Osteoblast (primary cell): ENCODE measurements around the gene LYRM9. TPM values are rescaled to one million over a fixed set of nuclear protein-coding genes. Genes with fewer than 3 reads are reported as not detected.
"Not testable (repeated sequence)": the region's sequence is repeated elsewhere in the genome, so short reads cannot be mapped to it uniquely, and the experiment has no call there.

Source experiments
- DNase-seq: peaks from one replicate; pipeline ENCODE4 v3.0.0; 2011; ENCODE audit warnings: low spot score, mixed read lengths; ENCODE audit not compliant: insufficient read length; ENCODE audit errors: missing footprints
- H2AFZ ChIP-seq: 2 replicates; pipeline ENCODE4 v1.6.0; 2011; ENCODE audit warnings: mild to moderate bottlenecking, low read length
- H3K27ac ChIP-seq: 2 replicates; pipeline ENCODE4 v1.5.1; 2011; ENCODE audit warnings: mild to moderate bottlenecking, low read depth, low read length, moderate library complexity
- H3K27me3 ChIP-seq: 2 replicates; pipeline ENCODE4 v1.6.0; 2012; ENCODE audit warnings: mild to moderate bottlenecking, control low read depth, inconsistent platforms, low read length, moderate library complexity; ENCODE audit not compliant: insufficient read depth
- H3K36me3 ChIP-seq: 2 replicates; pipeline ENCODE4 v1.5.1; 2011; ENCODE audit warnings: mild to moderate bottlenecking, low read length, control low read depth, moderate library complexity; ENCODE audit not compliant: insufficient read depth
- H3K4me1 ChIP-seq: 2 replicates; pipeline ENCODE4 v1.5.1; 2011; ENCODE audit warnings: mild to moderate bottlenecking, low read length, control low read depth, moderate library complexity; ENCODE audit not compliant: insufficient read depth
- H3K4me2 ChIP-seq: 2 replicates; pipeline ENCODE4 v1.6.0; 2011; ENCODE audit warnings: mild to moderate bottlenecking, low read length; ENCODE audit not compliant: insufficient read depth
- H3K4me3 ChIP-seq: fragments of 200-600 bp; sonication (generic); 3 replicates; pipeline ENCODE4 v1.5.1; 2012; ENCODE audit warnings: mild to moderate bottlenecking, low read length, inconsistent platforms; ENCODE audit not compliant: insufficient read depth
- H3K79me2 ChIP-seq: 2 replicates; pipeline ENCODE4 v1.6.0; 2012; ENCODE audit warnings: mild to moderate bottlenecking, low read length, control low read depth, inconsistent platforms; ENCODE audit not compliant: insufficient read depth
- H3K9me3 ChIP-seq: 2 replicates; pipeline ENCODE4 v1.5.1; 2011; ENCODE audit warnings: low read depth, low read length, control low read depth
- H4K20me1 ChIP-seq: 2 replicates; pipeline ENCODE4 v1.6.0; 2012; ENCODE audit warnings: mild to moderate bottlenecking, low read length, control low read depth; ENCODE audit not compliant: insufficient read depth
- total RNA-seq: library from RNA; depleted of rRNA; stranded (reverse); fragments of >200 nt; gene quantifications from 2 replicates; pipeline ENCODE4 v1.2.3, GENCODE V29; 2012
- TF ChIP-seq, protein P1 (sequence below): IDR thresholded peaks from 2 replicates; pipeline ENCODE4 v1.5.1; 2011; ENCODE audit warnings: mild to moderate bottlenecking, low read depth, low read length, moderate library complexity; ENCODE audit errors: extremely low read depth

The LYRM9 gene
- total RNA-seq, 1 donor, result 18.1 TPM

GRCh38 chr17:27848931-27849330 lies 44.2 kb downstream of the LYRM9 start:
- Histone ChIP-seq H3K36me3 (no peaks in the 10 kb centered on the region), H3K4me2 (no peak overlapping the region), H3K27me3 (no peaks in the 10 kb centered on the region), H3K27ac (no peak overlapping the region), H3K4me1 (no peaks in the 10 kb centered on the region), H3K9me3 (no peaks in the 10 kb centered on the region), H3K4me3 (no peak overlapping the region), H4K20me1 (no peaks in the 10 kb centered on the region), H2AFZ (no peak overlapping the region), H3K79me2 (no peaks in the 10 kb centered on the region)
- TF ChIP-seq, protein P1, sequence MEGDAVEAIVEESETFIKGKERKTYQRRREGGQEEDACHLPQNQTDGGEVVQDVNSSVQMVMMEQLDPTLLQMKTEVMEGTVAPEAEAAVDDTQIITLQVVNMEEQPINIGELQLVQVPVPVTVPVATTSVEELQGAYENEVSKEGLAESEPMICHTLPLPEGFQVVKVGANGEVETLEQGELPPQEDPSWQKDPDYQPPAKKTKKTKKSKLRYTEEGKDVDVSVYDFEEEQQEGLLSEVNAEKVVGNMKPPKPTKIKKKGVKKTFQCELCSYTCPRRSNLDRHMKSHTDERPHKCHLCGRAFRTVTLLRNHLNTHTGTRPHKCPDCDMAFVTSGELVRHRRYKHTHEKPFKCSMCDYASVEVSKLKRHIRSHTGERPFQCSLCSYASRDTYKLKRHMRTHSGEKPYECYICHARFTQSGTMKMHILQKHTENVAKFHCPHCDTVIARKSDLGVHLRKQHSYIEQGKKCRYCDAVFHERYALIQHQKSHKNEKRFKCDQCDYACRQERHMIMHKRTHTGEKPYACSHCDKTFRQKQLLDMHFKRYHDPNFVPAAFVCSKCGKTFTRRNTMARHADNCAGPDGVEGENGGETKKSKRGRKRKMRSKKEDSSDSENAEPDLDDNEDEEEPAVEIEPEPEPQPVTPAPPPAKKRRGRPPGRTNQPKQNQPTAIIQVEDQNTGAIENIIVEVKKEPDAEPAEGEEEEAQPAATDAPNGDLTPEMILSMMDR, result no peak
- DNase-seq, result no peak

DNA sequence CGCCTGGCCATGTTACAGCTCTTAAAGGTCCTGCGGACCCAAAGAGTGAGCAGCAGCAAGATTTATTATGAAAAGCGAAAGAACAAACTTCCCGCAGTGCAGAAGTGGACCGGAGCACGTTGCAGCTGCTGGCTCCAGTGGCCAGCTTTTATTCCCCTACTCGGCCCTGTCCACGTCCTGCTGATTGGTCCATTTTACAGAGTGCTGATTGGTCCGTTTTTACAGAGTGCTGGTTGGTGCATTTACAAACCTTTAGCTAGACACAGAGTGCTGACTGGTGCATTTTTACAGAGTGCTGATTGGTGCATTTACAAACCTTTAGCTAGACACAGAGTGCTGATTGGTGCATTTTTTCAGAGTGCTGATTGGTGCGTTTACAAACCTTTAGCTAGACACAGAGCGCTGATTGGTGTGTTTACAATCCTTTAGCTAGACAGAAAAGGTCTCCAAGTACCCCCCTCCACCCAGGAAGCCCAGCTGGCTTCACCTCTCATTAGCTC lies 46.3 kb downstream of the LYRM9 start:
- H3K4me3 ChIP-seq, H3K27ac ChIP-seq, H4K20me1 ChIP-seq, H2AFZ ChIP-seq, H3K27me3 ChIP-seq, H3K36me3 ChIP-seq, DNase-seq, H3K9me3 ChIP-seq, H3K4me1 ChIP-seq, H3K79me2 ChIP-seq, H3K4me2 ChIP-seq: not testable (repeated sequence)

GRCh38 chr17:27846042-27846655 lies 47.0 kb downstream of the LYRM9 start:
- no peak overlapping the region for H2AFZ ChIP-seq
- no peaks in the 10 kb centered on the region for H3K27me3 ChIP-seq
- no peak overlapping the region for H3K4me3 ChIP-seq
- TF ChIP-seq, protein P1, result no peak
- no peaks in the 10 kb centered on the region for H3K9me3 ChIP-seq
- H4K20me1 ChIP-seq, result no peaks in the 10 kb centered on the region
- H3K4me2 ChIP-seq, result no peak overlapping the region
- no peaks in the 10 kb centered on the region for H3K79me2 ChIP-seq
- no peak overlapping the region for H3K27ac ChIP-seq
- H3K4me1 ChIP-seq, result no peaks in the 10 kb centered on the region
- H3K36me3 ChIP-seq, result no peaks in the 10 kb centered on the region
- DNase-seq, result no peak

DNA sequence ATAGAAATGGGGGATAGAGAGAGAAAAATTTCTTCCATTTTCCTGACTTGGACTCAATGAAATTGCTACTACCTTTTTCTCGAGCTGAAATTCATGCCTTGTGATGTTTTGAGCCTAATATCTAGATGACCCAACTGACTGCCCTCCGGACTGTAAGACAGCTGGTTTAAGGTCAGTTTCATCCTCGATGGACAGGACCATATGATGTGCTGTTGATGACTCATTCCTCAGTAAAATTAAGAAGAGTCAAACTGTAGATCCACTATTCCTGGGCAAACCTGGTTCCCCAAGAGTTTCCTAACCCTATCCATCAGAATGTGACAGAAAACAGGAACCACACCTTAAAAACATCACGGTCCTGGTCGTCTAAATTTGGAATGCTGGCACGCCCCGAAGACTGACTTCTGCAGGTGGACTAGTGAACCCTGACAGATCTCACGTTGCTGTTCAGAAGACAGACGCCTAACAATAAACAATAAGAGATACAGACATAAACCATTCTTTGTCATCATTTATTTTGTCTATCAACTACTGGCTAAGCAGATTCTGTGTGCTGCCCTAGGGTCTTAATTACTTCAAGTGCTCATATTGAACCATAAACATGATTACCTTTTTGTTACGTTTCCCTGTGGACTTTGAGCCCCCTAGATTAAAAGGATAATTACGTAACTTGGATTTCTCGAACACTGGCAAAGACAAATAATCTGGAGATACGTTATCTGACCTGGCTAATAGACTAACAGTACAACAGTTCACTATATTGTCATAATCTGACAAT lies 47.7 kb downstream of the LYRM9 start:
- no peak for DNase-seq
- H3K4me1 ChIP-seq, result no peaks in the 10 kb centered on the region
- no peaks in the 10 kb centered on the region for H3K79me2 ChIP-seq
- no peak overlapping the region for H2AFZ ChIP-seq
- no peaks in the 10 kb centered on the region for H4K20me1 ChIP-seq
- H3K9me3 ChIP-seq, result no peaks in the 10 kb centered on the region
- TF ChIP-seq, protein P1, result no peak
- H3K27me3 ChIP-seq, result no peaks in the 10 kb centered on the region
- H3K4me2 ChIP-seq, result no peak overlapping the region
- no peak overlapping the region for H3K4me3 ChIP-seq
- H3K36me3 ChIP-seq, result no peaks in the 10 kb centered on the region
- H3K27ac ChIP-seq, result no peak overlapping the region
